Psoas muscle (tissue), 8 donors: ENCODE results near the gene BRD3OS. TPM values are rescaled to one million over a fixed set of nuclear protein-coding genes. Genes with fewer than 3 reads are reported as not detected.

Source experiments
- ATAC-seq, 4 donors: fragments of 200-7000 bp; cut with Tn5 transposase; one replicate each; pipeline ENCODE4 v1.9.1; 2020; ENCODE audit warnings: moderate library complexity in 3 of 4, mild to moderate bottlenecking in 2 of 4
- DNase-seq, 2 donors: peaks; one replicate each; pipeline ENCODE4 v3.0.0-alpha.2; 2020
- H3K27ac ChIP-seq: fragments of 200-600 bp; one replicate; pipeline ENCODE4 v1.8.0; 2022
- H3K27me3 ChIP-seq, 3 donors: fragments of 200-600 bp in 1 of 3; one replicate each; pipeline versions ENCODE4 v1.6.1 to v1.8.0; 2013 to 2022; ENCODE audit warnings: low read length in 2 of 3, mild to moderate bottlenecking in 2 of 3, moderate library complexity in 1 of 3; ENCODE audit not compliant: insufficient read depth in 3 of 3
- H3K36me3 ChIP-seq, 2 donors: fragments of 200-600 bp in 1 of 2; one replicate each; pipeline versions ENCODE4 v1.6.1 to v1.8.0; 2013 to 2022; ENCODE audit warnings: low read depth in 1 of 2, mild to moderate bottlenecking in 1 of 2, moderate library complexity in 1 of 2; ENCODE audit not compliant: insufficient read depth in 1 of 2
- H3K4me1 ChIP-seq: fragments of 200-600 bp; one replicate; pipeline ENCODE4 v1.8.0; 2022
- H3K4me3 ChIP-seq: fragments of 200-600 bp; one replicate; pipeline ENCODE4 v1.8.0; 2022; ENCODE audit warnings: mild to moderate bottlenecking
- H3K9me3 ChIP-seq: fragments of 200-600 bp; one replicate; pipeline ENCODE4 v1.8.0; 2022
- WGBS, 3 donors: extraction: QIAGEN DNeasy Blood & Tissue Kit; methylation state at CpG; one replicate each; pipeline versions ENCODE4 v1.1.6 to v1.1.7; 2013; 5-methylcytosine and 5-hydroxymethylcytosine counted together
- intact Hi-C, 2 donors: fragments of 100-400 bp; cut with DNase I; formaldehyde crosslinking; loops; one replicate each; pipeline versions ENCODE4 v1.11.0 to v1.14.2; 2022
- polyA plus RNA-seq, 3 donors: library from polyadenylated mRNA; stranded (reverse); fragments of 200-250 nt; gene quantifications; one replicate each; pipeline ENCODE4 v1.2.3, GENCODE V29; 2013
- total RNA-seq, 4 donors: library from RNA; stranded (reverse); fragmentation: NEBNext Ultra II Directional in 2 of 4; extraction: Animal tissue kit (Norgen Biotek cat#: 25700) in 2 of 4; gene quantifications; one replicate each; pipeline versions ENCODE4 v1.2.1 to v1.2.4, GENCODE V29; 2021 to 2023
- TF ChIP-seq, protein P1 (sequence below): fragments of 200-600 bp; IDR thresholded peaks from one replicate; pipeline ENCODE4 v1.8.0; 2022; ENCODE audit warnings: antibody characterized with exemption
- donor health status: healthy with polysubstance abuse.
- donor health status: DM: no; HTN: no; CAD: no; lungs with moderate emphysema.
- donor health status: Bipolar disorder and iron deficiency.
- donor health status: healthy.
- donor health status: DM: yes; HTN: yes; CAD: no.
- donor health status: DM: no; HTN: no; CAD: no.
- donor health status: DM: no; HTN: no; CAD: no.
- donor health status: DM: yes; HTN: yes; CAD: no.

BRD3OS gene
- total and polyA plus RNA-seq, 7 donors = 1.2 to 8.7 (median 4.1) TPM

DNA sequence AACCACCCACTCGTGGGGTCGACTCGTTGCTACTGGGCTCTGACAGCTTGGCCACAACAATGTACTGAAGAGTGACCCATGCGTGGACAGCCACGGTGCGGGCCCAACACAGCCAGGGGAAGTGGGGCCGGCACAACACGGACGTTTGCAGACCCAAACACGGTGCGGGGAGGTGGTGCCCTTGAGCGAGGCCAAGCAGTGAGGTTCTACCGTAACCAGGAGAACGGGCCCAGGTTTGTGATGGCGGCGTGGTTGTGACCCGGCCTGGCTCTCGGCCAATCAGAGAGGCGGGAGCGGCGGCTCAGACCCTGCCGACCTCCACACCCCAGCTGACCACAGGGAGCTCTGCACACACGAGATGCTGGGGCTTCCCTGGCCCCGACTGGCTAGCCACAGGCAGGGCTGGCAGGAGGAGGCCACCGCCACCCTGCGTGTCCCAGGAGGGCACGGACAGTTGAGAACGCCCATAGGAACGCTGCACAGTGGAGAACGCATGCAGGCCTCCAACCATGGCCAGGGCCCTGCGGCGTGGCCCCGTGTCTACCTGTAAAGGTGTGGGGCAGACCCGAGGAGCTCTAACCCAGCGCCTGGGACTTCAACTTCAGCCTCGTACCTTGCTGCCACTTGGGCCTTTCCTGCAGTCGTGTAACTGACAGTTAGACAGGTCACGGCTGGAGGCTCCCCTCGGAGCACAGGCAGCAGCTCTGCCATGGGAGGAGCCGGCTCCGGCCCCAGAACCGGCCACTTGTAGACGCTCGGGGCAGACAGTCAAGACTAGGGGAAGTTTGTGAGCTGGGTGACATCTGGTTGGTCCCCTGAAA, 28.9 kb downstream of the BRD3OS start:
- intact Hi-C loops = no loop called here
- Histone ChIP-seq H3K9me3 (no peaks in the 10 kb centered on the region), H3K4me3 (no peak overlapping the region), H3K27me3 (no peaks in the 10 kb centered on the region), H3K36me3 (peaks cover 3 to 41% of the 10 kb centered on the region in 2 donors), H3K27ac (peak overlapping the region; percentile 30), H3K4me1 (peaks cover 65% of the 10 kb centered on the region)
- ATAC-seq (no peak), DNase-seq (peak in 1 of 2 donors; percentile 47)
- TF ChIP-seq, protein P1, sequence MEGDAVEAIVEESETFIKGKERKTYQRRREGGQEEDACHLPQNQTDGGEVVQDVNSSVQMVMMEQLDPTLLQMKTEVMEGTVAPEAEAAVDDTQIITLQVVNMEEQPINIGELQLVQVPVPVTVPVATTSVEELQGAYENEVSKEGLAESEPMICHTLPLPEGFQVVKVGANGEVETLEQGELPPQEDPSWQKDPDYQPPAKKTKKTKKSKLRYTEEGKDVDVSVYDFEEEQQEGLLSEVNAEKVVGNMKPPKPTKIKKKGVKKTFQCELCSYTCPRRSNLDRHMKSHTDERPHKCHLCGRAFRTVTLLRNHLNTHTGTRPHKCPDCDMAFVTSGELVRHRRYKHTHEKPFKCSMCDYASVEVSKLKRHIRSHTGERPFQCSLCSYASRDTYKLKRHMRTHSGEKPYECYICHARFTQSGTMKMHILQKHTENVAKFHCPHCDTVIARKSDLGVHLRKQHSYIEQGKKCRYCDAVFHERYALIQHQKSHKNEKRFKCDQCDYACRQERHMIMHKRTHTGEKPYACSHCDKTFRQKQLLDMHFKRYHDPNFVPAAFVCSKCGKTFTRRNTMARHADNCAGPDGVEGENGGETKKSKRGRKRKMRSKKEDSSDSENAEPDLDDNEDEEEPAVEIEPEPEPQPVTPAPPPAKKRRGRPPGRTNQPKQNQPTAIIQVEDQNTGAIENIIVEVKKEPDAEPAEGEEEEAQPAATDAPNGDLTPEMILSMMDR = no peak
- 68 to 79% (median 69%) methylated on average over 43 to 44 of the region's 44 CpGs for WGBS, 3 donors

DNA sequence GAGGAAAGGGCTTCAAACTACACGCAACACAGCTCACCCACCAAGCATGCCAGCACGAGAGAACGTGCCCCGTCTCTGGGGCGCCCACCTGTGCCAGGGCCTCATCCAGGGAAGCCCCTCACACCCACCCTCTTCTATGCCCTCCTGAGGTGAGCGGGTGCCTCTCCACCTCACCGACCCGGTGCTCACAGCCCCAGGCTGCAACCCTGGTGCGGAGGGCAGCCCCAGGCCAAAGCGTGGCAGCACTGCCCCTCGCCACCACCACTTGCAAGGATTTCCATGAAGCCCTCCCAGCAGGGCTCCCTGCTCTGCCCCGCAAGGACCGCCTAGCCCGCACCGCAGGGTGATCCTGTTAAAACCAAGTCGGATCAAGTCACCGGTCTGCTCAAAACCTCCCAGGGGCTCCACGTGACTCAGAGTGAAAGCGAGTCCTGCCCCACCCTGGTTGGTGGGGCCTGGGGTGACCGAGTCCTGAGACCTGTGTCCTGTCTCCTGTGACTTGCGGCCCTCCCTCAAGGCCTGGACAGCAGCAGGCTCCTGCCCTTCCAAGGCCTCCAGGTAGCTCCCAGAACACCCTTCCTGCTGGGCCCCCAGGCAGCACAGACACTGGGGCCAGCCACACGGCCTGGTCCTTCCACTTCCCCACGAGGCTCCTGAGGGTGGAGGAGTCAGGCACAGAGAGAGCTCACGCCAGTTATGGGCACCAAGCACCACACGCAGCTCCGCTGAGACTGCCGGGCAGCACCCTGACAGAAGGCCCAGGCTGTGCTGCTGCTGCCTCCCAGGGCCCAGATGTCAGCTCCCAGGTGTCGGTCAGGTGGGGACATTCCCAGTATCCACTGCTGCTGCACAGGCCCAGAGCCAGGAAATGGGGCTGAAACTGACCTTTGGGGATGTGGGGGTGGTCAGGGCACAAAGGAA, 29.9 kb downstream of the BRD3OS start:
- H3K9me3 ChIP-seq = no peaks in the 10 kb centered on the region
- H3K27ac ChIP-seq = peak overlapping the region; percentile 72
- WGBS, 3 donors = 55 to 76% (median 57%) methylated on average over 28 of the region's 28 CpGs
- DNase-seq = peak; percentile 22 to 57
- no peaks in the 10 kb centered on the region for H3K27me3 ChIP-seq
- peaks cover 3 to 31% of the 10 kb centered on the region in 2 donors for H3K36me3 ChIP-seq
- TF ChIP-seq, protein P1 = no peak
- intact Hi-C loops = no loop called here
- H3K4me1 ChIP-seq = peaks cover 66% of the 10 kb centered on the region
- H3K4me3 ChIP-seq = no peak overlapping the region
- ATAC-seq = peak in 3 of 4 donors; percentile 17 to 42 (median 19)

DNA sequence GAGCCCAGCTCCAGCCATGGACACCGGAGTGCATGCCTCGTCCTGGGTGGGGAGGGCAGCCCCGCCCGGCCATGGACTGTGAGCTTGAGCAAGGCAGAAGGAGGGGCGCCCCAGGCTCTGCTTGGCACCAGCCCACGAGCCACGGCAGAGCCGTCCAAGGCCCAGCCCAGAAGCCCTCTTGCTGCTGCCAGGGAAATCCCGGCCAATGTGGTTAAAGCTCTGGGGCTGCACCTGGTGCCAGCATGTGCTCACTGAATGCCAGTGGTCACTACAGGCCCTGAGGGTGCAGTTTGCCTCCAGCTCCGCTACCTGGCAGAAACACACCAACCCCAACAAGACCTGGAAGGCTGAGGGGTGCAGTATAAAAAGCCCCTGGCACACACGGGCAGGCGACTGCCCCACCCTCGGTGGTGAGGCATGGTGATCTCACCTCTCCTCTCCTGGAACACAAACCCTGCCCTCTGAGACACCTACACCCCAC, 30.7 kb downstream of the BRD3OS start:
- ATAC-seq (peak; percentile 88 to 94 (median 90)), DNase-seq (peak; percentile 90 to 96)
- intact Hi-C loops = no loop called here
- Histone ChIP-seq H3K36me3 (peaks cover 3 to 22% of the 10 kb centered on the region in 2 donors), H3K27me3 (no peaks in the 10 kb centered on the region), H3K4me3 (peak overlapping the region; percentile 28), H3K4me1 (peaks cover 73% of the 10 kb centered on the region), H3K9me3 (no peaks in the 10 kb centered on the region), H3K27ac (peak overlapping the region; percentile 72)
- TF ChIP-seq, protein P1 = no peak
- WGBS, 3 donors = 5 to 12% (median 7%) methylated on average over 13 of the region's 13 CpGs

DNA sequence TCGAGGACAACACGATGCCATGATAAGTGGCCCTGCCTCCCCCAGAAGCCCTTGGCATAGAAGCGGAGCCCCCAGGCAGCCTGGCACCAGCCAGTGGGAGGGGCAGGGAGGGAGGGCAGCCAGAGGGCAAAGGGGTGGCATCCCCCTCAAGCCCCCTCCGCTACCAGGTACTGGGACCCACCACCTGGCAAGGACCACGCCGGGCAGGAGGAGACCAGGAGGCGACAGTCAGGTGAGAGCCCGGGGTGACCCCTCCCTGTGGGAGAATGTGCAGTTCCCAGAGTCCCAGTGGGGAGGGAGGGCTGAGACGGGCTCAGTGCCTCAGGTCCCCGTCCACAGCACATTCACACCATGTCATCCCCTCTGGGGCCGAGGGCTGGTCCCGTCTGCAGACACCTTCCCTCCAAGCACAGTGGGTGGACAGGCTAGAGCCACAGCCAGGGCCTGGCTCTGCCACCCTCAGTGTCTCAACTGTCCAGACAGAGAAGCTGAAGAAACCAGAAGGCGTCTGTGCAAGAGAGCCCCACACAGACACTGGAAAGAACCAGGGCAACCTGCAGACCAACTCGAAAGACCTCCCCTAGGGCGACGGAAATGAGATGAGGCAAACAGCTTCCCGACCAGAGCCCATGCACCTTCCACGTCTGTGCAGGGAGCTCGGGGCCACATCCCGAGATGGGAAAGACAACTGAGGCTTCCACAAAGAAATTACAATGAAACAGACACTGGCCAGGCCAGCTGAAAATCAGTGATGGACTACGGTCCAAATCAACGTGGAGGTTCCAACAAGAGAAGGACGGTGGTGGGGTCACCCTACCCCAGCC, 31.4 kb downstream of the BRD3OS start:
- DNase-seq (peak in 1 of 2 donors; percentile 62), ATAC-seq (peak in 3 of 4 donors; percentile 6 to 10 (median 6))
- H3K27me3 ChIP-seq = no peaks in the 10 kb centered on the region
- TF ChIP-seq, protein P1 = no peak
- peak overlapping the region; percentile 72 for H3K27ac ChIP-seq
- H3K36me3 ChIP-seq = peaks cover 0 to 16% of the 10 kb centered on the region in 2 donors
- WGBS, 3 donors = 46 to 64% (median 47%) methylated on average over 22 to 23 of the region's 23 CpGs
- H3K4me1 ChIP-seq = peaks cover 80% of the 10 kb centered on the region
- no peaks in the 10 kb centered on the region for H3K9me3 ChIP-seq
- intact Hi-C loops = no loop called here
- peak overlapping the region; percentile 28 for H3K4me3 ChIP-seq
